K562 (cell line): ENCODE data around the gene FMNL3. TPM values are rescaled to one million over a fixed set of nuclear protein-coding genes. Genes with fewer than 3 reads are reported as not detected.

Experiments used
- ATAC-seq: fragments of 200-7000 bp; cut with Tn5 transposase; 3 replicates; pipeline ENCODE4 v1.9.1; 2020; ENCODE audit warnings: moderate library complexity
- BruUV-seq: library from RNA; stranded (reverse); fragments of 400-500 nt; replicated peaks from 2 replicates; lab custom pipeline; 2021; lab: Mats Ljungman, UMichigan
- CTCF ChIA-PET: fragments of 300-600 bp; formaldehyde crosslinking; extraction: SDS; loops from one replicate; lab custom pipeline; 2021; ENCODE audit warnings: low intra/inter-chr PET ratio; lab: Yijun Ruan, JAX
- POLR2A ChIA-PET: fragments of 300-600, 350-650 bp; sonication (Branson Sonifier 250); formaldehyde crosslinking; extraction: SDS; loops from one replicate; lab custom pipeline; 2021; ENCODE audit warnings: antibody characterized with exemption, inconsistent platforms; lab: Yijun Ruan, JAX
- DNase-seq, 4 experiments: peaks; one replicate each; pipeline versions ENCODE4 v3.0.0 to v3.0.0-alpha.2; 2011 to 2018; ENCODE audit warnings: low spot score in 3 of 4, mixed read lengths in 3 of 4; ENCODE audit errors: extremely low read depth in 1 of 4
- FAIRE-seq: peaks from 2 replicates; lab custom pipeline; 2011; peaks lifted over from hg19 to GRCh38; lab: Jason Lieb, UNC
- H2AFZ ChIP-seq: 2 replicates; pipeline ENCODE4 v1.6.0; 2011; ENCODE audit warnings: low read depth, low read length, control low read depth, inconsistent platforms
- H3K27ac ChIP-seq: fragments of 200-600 bp; 3 replicates; pipeline ENCODE4 v1.8.0; 2011; ENCODE audit warnings: low read depth, mild to moderate bottlenecking, control low read depth, inconsistent platforms, low read length, moderate library complexity, mixed read lengths; ENCODE audit errors: extremely low read depth
- H3K27me3 ChIP-seq, 2 experiments: fragments of 300-600 bp in 1 of 2; 2 replicates in 1 of 2; 3 replicates in 1 of 2; pipeline versions ENCODE4 v1.6.0 to v1.8.0; 2011; ENCODE audit warnings: inconsistent platforms in 2 of 2, low read length in 2 of 2, mild to moderate bottlenecking in 1 of 2, mixed read lengths in 1 of 2, moderate library complexity in 1 of 2; ENCODE audit not compliant: control insufficient read depth in 2 of 2, insufficient read depth in 2 of 2
- H3K36me3 ChIP-seq: fragments of 300-600 bp; 3 replicates; pipeline ENCODE4 v1.8.0; 2011; ENCODE audit warnings: mild to moderate bottlenecking, low read length, inconsistent platforms; ENCODE audit not compliant: control insufficient read depth, insufficient read depth
- H3K4me1 ChIP-seq, 2 experiments: fragments of 200-600 bp in 1 of 2; replicated peaks in 1 of 2; 2 replicates in 1 of 2; 3 replicates in 1 of 2; pipeline versions ENCODE4 v1.5.1 to v1.8.0; 2011; ENCODE audit warnings: inconsistent platforms in 2 of 2, low read length in 2 of 2, mild to moderate bottlenecking in 1 of 2, mixed read lengths in 1 of 2, moderate library complexity in 1 of 2; ENCODE audit not compliant: control insufficient read depth in 2 of 2, insufficient read depth in 2 of 2
- H3K4me2 ChIP-seq: 2 replicates; pipeline ENCODE4 v1.6.1; 2011; ENCODE audit warnings: low read length, control low read depth, inconsistent platforms, mixed read lengths; ENCODE audit not compliant: insufficient read depth
- H3K4me3 ChIP-seq: fragments of 200-600 bp; sonication (generic), shearing (Covaris generic); 2 replicates; pipeline ENCODE4 v1.5.1; 2016; ENCODE audit warnings: control low read depth, inconsistent platforms
- H3K79me2 ChIP-seq: fragments of 200-600 bp; 3 replicates; pipeline ENCODE4 v1.8.0; 2011; ENCODE audit warnings: low read length, inconsistent platforms; ENCODE audit not compliant: control insufficient read depth, insufficient read depth
- H3K9ac ChIP-seq, 2 experiments: 2 replicates each; pipeline versions ENCODE4 v1.6.0 to v1.6.1; 2011; ENCODE audit warnings: low read depth in 2 of 2, low read length in 2 of 2, control low read depth in 1 of 2, inconsistent platforms in 1 of 2, mild to moderate bottlenecking in 1 of 2, mixed read lengths in 1 of 2; ENCODE audit not compliant: insufficient read depth in 1 of 2
- H3K9me1 ChIP-seq: one replicate; pipeline ENCODE4 v1.6.0; 2011; ENCODE audit warnings: inconsistent platforms, mild to moderate bottlenecking, low read length, moderate library complexity; ENCODE audit not compliant: control insufficient read depth, insufficient read depth
- H3K9me3 ChIP-seq: replicated peaks from 2 replicates; pipeline ENCODE4 v1.5.1; 2011; ENCODE audit warnings: low read depth, low read length, inconsistent platforms; ENCODE audit not compliant: control insufficient read depth, insufficient read depth
- H4K20me1 ChIP-seq: replicated peaks from 2 replicates; pipeline ENCODE4 v1.6.1; 2011; ENCODE audit warnings: low read length, inconsistent platforms, mixed read lengths; ENCODE audit not compliant: control insufficient read depth, insufficient read depth
- CBX1 ChIP-seq: sonication (generic); IDR thresholded peaks from 2 replicates; pipeline ENCODE4 v1.6.1; 2016; ENCODE audit warnings: antibody characterized with exemption, low read depth, mild to moderate bottlenecking
- CREM ChIP-seq: IDR thresholded peaks from 2 replicates; pipeline ENCODE4 v1.6.1; 2014; ENCODE audit warnings: antibody characterized with exemption, low read depth
- EGR1 ChIP-seq: fragments of 450-650 bp; conservative IDR thresholded peaks from 2 replicates; pipeline ENCODE4 v1.6.1; 2017; ENCODE audit warnings: mild to moderate bottlenecking
- FOXK1 ChIP-seq: sonication (generic); formaldehyde crosslinking; IDR thresholded peaks from 2 replicates; pipeline ENCODE4 v1.8.0; 2022; ENCODE audit warnings: missing genetic modification reagents, mild to moderate bottlenecking, borderline replicate concordance
- ILK ChIP-seq: fragments of 450-650 bp; IDR thresholded peaks from 2 replicates; pipeline ENCODE4 v1.6.1; 2016; ENCODE audit warnings: missing genetic modification characterization, low read depth, mild to moderate bottlenecking, missing compliant biosample characterization, moderate library complexity, borderline replicate concordance
- KLF16 ChIP-seq: IDR thresholded peaks from 2 replicates; pipeline ENCODE4 v1.6.1; 2016; ENCODE audit warnings: antibody characterized with exemption
- MTA2 ChIP-seq: fragments of 450-650 bp; IDR thresholded peaks from 2 replicates; pipeline ENCODE4 v1.6.1; 2016; ENCODE audit warnings: low read depth
- POLR2A ChIP-seq: fragments of 450-650 bp; conservative IDR thresholded peaks from 2 replicates; pipeline ENCODE4 v1.6.1; 2016
- PYGO2 ChIP-seq: fragments of 450-650 bp; IDR thresholded peaks from 2 replicates; pipeline ENCODE4 v1.6.1; 2016; ENCODE audit warnings: mild to moderate bottlenecking, missing genetic modification characterization, moderate library complexity, missing compliant biosample characterization
- TEAD1 ChIP-seq, 2 experiments: fragments of 450-650 bp in 1 of 2; sonication (generic) in 1 of 2; formaldehyde crosslinking; IDR thresholded peaks; 2 replicates each; pipeline versions ENCODE4 v1.4.0 to v1.8.0; 2020 to 2022; ENCODE audit warnings: mild to moderate bottlenecking in 2 of 2, missing genetic modification reagents in 1 of 2
- WGBS: fragments of 100-300 bp; shearing (Covaris generic); methylation state at CpG from one replicate; pipeline ENCODE4 v1.1.6; 2016; ENCODE audit warnings: low coverage, mixed read lengths; ENCODE audit not compliant: insufficient coverage; ENCODE audit errors: missing lambda C conversion rate; 5-methylcytosine and 5-hydroxymethylcytosine counted together
- in situ Hi-C: fragments of 300-500 bp; cut with MboI; formaldehyde crosslinking; loops from 4 replicates; pipeline ENCODE4 v1.15.0; 2018; ENCODE audit warnings: inconsistent platforms, mixed read lengths
- intact Hi-C: fragments of 100-400 bp; cut with micrococcal nuclease; formaldehyde crosslinking; loops from 2 replicates; pipeline ENCODE4 v1.14.2; 2022
- polyA plus RNA-seq, 8 experiments: library from polyadenylated mRNA; depleted of rRNA in 4 of 8; stranded (reverse) in 5 of 8; unstranded in 3 of 8; fragments of >200 nt; fragmentation: Nextera tagmentation in 2 of 8; fragmentation: Illumina TruSeq in 1 of 8; extraction: Ambion mirVana in 2 of 8; extraction: Trizol in 1 of 8; gene quantifications; 2 replicates each; pipeline versions ENCODE4 v1.2.1 to v1.2.3, GENCODE V29; 2011 to 2014; ENCODE audit warnings: inconsistent platforms in 1 of 8, missing spikeins in 1 of 8
- total RNA-seq, 7 experiments: library from RNA; depleted of rRNA in 6 of 7; stranded (reverse); fragments of >200 nt in 6 of 7; fragmentation: Illumina TruSeq in 2 of 7; extraction: Trizol in 2 of 7; gene quantifications; 2 replicates each; pipeline versions ENCODE4 v1.2.1 to v1.2.3, GENCODE V29; 2011 to 2021; ENCODE audit warnings: low replicate concordance in 1 of 7

The FMNL3 gene
- total and polyA plus RNA-seq, 9 of the 15 experiments (the other 6 are each of a cell fraction or from before 2014, with no cell fraction given): 0.49 to 14.4 (median 6.8) TPM

GRCh38 chr12:49626836-49627235, 80.4 kb downstream of the FMNL3 start:
- peaks cover 10 to 19% of the 10 kb centered on the region in 2 experiments for H3K4me1 ChIP-seq
- in situ Hi-C loops (no loop called here), intact Hi-C loops (no loop called here)
- H3K27ac ChIP-seq: no peak overlapping the region
- no peaks in the 10 kb centered on the region for H3K9me3 ChIP-seq
- WGBS: 11% methylated on average over 1 of the region's 1 CpG
- FAIRE-seq (no peak), DNase-seq (no peak), ATAC-seq (no peak)
- H3K27me3 ChIP-seq: no peaks in the 10 kb centered on the region; a peak in 1 of 5 replicates
- H3K4me2 ChIP-seq: no peak overlapping the region
- no peaks in the 10 kb centered on the region for H3K79me2 ChIP-seq
- no peaks in the 10 kb centered on the region for H3K9me1 ChIP-seq
- H4K20me1 ChIP-seq: no peaks in the 10 kb centered on the region
- H3K4me3 ChIP-seq: no peak overlapping the region
- no TSS peak for BruUV-seq
- no peak overlapping the region for H2AFZ ChIP-seq
- H3K36me3 ChIP-seq: no peaks in the 10 kb centered on the region
- POLR2A ChIA-PET: interaction anchor here (0.6 to 1.3 kb wide), 2 partner anchors 10 to 36 kb away, joined by 3 to 8 read pairs; no protein-coding TSS in a partner anchor
- TF ChIP-seq CBX1 (no peak), POLR2A (no peak), CREM (no peak), TEAD1 (CRISPR knock-in tag; IDR thresholded peaks at IDR 0.05) (no peak), ILK (tag) (no peak), KLF16 (no peak), FOXK1 (CRISPR knock-in tag) (no peak), MTA2 (no peak), EGR1 (no peak), PYGO2 (tag) (no peak)
- CTCF ChIA-PET: no interaction called here
- no peak overlapping the region for H3K9ac ChIP-seq
